GM18499 (cell line): ENCODE data around the gene SLC5A1.

ENCODE experiments used
- ATAC-seq: cut with Tn5 transposase; IDR thresholded peaks from one replicate; pipeline ENCODE4 v1.9.1; 2021; ENCODE audit warnings: moderate number of reproducible peaks; ENCODE audit not compliant: insufficient read depth, unreplicated experiment

Gene SLC5A1

GRCh38 chr22:32050678-32051515 is 7.8 kb downstream of the SLC5A1 start:
- ATAC-seq, result no peak

- ATAC-seq, result no peak
These were observed 9.2 kb downstream of the SLC5A1 start for GRCh38 chr22:32052244-32052643.

DNA sequence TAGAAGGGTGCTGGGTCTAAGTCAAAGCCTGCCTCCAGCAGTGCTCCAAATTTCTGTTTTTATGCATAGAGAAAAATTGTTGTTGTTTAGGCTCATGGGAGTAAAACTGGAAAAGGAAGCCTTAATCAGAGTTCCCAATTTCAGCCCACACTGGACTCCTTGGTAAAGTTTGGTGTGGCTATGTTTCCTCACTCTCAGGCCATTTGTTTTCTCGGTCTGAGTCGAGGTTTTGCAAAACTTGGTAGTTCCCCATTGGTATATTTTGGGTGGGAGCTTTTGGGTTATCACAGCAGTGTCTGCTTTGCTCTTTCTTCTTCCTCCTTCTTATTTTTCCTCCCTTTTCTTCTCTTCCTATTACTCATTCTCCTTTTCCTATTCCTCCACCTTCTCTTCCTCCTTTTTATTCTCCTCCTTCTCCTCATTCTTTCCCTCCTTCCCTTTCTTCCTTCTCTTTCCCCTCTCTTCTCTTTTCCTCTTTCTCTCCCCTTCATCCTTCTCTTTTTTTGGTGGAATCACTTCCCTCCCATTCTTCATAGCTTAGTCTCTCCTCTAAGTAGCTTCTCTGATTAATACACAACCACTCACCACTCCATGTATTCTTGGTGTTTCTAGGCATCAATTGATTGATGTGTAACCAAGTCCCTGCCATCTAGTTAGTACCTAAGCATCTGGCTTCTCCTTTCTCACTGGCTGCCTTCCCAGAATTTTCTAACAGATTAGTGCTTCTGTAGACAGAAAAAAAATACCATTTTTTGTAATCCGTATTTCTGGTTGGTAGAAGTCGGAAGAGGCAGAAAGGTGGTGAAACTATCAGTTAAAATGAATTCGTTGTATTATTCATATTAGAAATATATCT is 10.1 kb downstream of the SLC5A1 start:
- ATAC-seq, result no peak

GRCh38 chr22:32055069-32055468 is 12.0 kb downstream of the SLC5A1 start:
- no peak for ATAC-seq

GRCh38 chr22:32058656-32059260 is 15.7 kb downstream of the SLC5A1 start:
- ATAC-seq, result no peak

GRCh38 chr22:32059426-32059825 is 16.4 kb downstream of the SLC5A1 start:
- ATAC-seq, result no peak

DNA sequence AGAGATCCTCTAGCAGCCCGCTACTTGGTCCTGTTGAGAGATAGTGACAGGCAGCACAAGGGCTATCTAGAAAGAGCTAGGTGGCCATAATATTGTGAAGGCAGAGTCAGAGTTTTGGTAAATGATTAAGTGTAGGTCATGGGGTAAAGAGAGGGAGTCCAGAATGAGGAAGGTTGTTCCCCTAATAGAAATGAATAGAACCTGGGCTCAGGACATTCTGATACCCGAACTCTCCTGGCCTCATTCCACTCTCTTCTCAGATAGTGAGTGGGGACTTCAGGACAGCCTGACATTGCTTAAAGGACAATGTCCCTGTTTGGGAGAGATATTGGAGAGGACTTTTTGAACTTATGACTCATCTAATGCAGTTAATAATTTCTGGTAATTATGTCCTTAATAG is 20.6 kb downstream of the SLC5A1 start:
- no peak for ATAC-seq

DNA sequence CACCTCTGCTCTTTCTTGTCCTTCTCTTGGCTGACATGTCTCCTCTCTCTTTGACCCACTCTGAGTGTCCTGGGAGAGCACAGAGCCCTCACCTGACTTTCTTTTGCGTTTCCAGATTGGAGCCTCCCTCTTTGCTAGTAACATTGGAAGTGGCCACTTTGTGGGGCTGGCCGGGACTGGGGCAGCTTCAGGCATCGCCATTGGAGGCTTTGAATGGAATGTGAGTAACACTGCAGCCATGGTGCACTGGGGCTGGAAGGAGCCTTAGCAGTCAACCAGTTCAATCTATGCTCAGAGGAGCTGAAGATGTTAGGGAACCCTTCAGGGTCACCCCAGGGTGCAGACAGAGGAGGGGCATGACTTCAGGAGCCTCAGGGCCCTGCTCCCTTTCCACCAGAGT is 23.8 kb downstream of the SLC5A1 start:
- ATAC-seq, result no peak

- ATAC-seq, result no peak
These were observed 24.6 kb downstream of the SLC5A1 start for GRCh38 chr22:32067613-32068012.

DNA sequence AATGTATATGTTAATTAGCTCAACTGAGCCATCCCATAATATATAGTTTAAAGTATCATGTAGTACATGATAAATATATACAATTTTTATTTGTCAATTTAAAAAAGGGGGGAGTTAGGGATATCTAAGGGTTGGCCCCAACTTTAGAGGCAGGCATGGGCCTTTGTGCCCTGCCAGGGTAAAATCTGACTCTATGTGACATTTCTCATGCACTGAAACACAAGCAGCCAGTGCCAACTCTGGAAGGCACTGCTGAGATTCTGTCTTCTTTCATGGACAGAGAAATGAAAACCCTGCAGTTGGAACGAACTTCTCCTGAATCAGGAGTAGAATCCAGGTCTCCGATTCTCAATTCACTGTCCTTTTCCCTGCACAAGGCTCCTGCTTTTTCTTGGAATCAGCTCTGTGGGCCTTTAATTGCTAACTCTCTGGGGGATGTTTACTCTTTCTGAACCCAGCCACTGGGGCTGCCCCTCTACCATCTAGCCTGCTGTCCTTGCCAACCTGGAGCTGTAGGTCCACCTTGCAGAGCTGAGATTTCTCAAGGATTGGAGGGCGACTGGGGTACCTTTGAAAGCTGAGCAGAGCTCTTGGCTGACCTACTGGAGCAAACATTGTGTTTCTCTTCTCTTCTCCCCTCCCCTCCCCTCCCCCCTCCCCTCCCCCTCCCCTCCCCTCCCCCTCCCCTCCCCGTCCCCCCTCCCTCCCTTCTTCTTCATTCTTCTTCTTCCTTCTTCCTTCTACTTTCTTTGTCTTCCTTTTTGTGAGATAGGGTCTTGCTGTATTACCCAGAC is 26.7 kb downstream of the SLC5A1 start:
- ATAC-seq, result no peak

DNA sequence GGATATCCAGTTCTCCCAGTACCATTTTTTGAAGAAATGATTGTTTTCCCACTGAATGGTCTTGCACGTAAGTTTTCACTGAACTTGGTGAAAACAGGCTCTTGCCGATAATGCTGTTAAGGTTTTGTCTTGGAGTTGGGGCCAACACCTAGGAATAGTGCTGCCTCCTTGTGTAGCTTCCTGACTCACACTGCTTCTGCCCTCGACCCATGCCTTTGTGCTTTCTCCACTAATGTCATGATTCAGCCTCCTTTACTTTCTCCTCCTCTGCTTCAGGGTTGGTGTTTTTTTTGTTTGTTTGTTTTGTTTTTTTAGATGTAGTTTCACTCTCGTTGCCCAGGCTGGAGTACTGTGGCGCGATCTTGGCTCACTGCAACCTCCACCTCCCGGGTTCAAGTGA is 30.2 kb downstream of the SLC5A1 start:
- no peak for ATAC-seq

DNA sequence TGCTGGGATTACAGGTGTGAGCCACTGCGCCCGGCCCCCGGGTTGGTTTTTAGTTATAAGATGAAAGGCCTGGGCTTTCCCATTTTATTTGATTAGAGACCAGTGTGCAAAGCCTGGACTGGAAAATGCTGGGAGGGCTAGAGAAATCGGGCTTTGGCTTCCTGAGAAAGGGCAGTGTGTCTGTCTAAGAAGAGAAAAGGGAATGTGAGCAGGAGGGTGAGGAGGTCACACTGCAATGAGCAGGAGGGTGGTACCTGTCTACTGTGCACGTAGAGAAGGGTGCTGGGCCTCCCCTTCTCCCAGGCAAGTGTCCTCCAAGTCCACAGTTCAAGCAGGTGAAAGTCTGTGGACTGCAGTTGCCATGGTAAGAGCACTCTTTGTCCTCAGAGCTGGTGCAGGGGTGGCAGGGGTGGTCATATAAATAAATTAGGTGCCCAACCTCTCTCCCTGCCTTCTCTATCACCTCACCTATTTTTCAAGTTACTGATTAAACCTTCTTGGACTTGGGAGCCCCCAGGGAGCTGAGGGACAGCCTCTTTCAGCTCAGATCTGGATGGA is 30.8 kb downstream of the SLC5A1 start:
- ATAC-seq, result no peak

DNA sequence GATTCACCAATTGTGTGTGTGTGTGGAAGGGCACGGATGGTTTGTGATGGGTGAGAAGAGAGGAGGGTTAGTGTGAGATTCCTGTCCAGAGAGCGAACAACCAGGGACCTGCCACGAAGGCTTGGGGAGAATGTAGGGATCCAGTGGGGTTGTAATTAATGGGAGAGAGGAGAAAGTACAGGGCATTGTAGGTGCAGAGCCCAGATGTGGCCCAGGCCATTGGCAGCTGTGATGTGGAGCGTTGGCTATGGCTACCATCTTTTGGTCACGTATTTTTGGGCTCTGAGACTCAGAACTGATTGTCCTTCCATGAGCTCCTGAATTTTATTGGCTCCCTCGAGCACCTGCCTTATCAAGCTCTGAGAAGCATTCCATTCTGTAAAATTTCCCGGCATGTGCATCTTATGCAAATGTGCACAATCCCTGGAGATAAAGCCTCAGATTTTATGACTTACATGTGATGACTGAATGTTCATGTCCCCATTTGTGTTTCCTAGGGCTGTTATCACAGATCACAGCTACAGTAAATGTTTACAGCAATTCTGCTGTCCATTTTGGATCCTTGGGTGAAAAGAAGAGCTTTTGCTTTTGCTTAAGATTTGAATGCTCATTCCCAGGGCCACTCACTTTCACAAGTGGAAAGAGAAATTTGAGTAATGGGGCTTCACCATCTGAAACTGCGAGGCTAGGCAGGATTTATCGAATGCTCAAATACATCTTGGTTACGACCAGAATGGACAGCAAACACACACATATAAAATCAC is 33.1 kb downstream of the SLC5A1 start:
- no peak for ATAC-seq

DNA sequence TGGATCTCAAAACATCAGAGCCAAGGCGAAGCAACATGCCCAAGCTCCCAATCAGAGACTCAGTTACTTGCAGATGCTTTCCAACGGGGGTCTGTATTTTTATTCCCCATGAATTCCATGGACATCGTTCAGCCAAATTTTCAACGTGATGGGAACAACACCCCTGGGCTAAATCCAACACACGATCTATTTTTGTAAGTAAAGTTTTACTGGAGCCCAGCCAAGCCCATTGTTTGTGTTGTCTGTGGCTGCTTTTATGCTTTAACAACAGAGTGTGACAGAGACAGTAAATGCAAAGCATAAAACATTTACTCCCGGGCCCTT is 33.7 kb downstream of the SLC5A1 start:
- ATAC-seq, result no peak

- ATAC-seq, result no peak
These were observed 34.1 kb downstream of the SLC5A1 start for GRCh38 chr22:32077151-32077550.

GRCh38 chr22:32079130-32080089 is 36.3 kb downstream of the SLC5A1 start:
- ATAC-seq, result no peak

GRCh38 chr22:32080904-32081303 is 37.8 kb downstream of the SLC5A1 start:
- no peak for ATAC-seq

DNA sequence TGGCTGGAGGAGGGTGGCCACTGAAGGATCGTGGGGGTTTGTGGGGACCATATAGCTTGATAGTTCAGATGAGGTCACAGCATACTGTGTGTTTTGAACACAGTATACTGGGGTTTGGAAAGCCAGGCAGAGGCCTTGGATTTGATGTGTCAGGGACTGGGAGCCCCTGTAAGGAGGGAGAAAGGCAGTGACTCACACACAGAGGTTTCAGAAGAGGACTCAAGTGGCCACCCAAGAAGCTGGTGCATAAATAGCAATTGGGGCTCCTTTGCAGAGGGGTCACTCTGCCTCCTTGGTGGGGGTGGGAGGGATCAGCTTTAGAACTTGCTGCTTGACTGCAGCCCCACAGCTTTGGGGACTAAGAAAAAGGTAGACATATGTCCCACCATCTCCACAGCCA is 39.3 kb downstream of the SLC5A1 start:
- no peak for ATAC-seq
